ENCODE measurements around the gene UTP18. TPM values are rescaled to one million over a fixed set of nuclear protein-coding genes. Genes with fewer than 3 reads are reported as not detected.

UTP18 gene
- total and polyA plus RNA-seq, 9 of the 15 experiments (the other 6 are each of a cell fraction or from before 2014, with no cell fraction given), result 31.1 to 99.2 (median 66.7) TPM

GRCh38 chr17:51258756-51259563 lies 1.4 kb upstream of the UTP18 start (continued):
- TF ChIP-seq MGA (IDR thresholded peaks at IDR 0.05), result peak; percentile 73
- TF ChIP-seq, protein P1, sequence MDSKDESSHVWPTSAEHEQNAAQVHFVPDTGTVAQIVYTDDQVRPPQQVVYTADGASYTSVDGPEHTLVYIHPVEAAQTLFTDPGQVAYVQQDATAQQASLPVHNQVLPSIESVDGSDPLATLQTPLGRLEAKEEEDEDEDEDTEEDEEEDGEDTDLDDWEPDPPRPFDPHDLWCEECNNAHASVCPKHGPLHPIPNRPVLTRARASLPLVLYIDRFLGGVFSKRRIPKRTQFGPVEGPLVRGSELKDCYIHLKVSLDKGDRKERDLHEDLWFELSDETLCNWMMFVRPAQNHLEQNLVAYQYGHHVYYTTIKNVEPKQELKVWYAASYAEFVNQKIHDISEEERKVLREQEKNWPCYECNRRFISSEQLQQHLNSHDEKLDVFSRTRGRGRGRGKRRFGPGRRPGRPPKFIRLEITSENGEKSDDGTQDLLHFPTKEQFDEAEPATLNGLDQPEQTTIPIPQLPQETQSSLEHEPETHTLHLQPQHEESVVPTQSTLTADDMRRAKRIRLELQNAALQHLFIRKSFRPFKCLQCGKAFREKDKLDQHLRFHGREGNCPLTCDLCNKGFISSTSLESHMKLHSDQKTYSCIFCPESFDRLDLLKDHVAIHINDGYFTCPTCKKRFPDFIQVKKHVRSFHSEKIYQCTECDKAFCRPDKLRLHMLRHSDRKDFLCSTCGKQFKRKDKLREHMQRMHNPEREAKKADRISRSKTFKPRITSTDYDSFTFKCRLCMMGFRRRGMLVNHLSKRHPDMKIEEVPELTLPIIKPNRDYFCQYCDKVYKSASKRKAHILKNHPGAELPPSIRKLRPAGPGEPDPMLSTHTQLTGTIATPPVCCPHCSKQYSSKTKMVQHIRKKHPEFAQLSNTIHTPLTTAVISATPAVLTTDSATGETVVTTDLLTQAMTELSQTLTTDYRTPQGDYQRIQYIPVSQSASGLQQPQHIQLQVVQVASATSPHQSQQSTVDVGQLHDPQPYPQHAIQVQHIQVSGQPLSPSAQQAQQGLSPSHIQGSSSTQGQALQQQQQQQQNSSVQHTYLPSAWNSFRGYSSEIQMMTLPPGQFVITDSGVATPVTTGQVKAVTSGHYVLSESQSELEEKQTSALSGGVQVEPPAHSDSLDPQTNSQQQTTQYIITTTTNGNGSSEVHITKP (IDR thresholded peaks at IDR 0.05; ENCODE audit: partially characterized antibody), result peak; percentile 64
- TF ChIP-seq, protein P2, sequence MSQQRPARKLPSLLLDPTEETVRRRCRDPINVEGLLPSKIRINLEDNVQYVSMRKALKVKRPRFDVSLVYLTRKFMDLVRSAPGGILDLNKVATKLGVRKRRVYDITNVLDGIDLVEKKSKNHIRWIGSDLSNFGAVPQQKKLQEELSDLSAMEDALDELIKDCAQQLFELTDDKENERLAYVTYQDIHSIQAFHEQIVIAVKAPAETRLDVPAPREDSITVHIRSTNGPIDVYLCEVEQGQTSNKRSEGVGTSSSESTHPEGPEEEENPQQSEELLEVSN (IDR thresholded peaks at IDR 0.05; ENCODE audit: borderline replicate concordance in 1 of 2, extremely low read depth in 1 of 2, insufficient read depth in 1 of 2, insufficient read length in 1 of 2, low read depth in 1 of 2, low read length in 1 of 2, poor library complexity in 1 of 2, severe bottlenecking in 1 of 2), result peak in 1 of 2 experiments; percentile 60
- TF ChIP-seq LEF1 (IDR thresholded peaks at IDR 0.05), result peak; percentile 46; the same call in 1 of the 2 replicates
- TF ChIP-seq, protein P3, sequence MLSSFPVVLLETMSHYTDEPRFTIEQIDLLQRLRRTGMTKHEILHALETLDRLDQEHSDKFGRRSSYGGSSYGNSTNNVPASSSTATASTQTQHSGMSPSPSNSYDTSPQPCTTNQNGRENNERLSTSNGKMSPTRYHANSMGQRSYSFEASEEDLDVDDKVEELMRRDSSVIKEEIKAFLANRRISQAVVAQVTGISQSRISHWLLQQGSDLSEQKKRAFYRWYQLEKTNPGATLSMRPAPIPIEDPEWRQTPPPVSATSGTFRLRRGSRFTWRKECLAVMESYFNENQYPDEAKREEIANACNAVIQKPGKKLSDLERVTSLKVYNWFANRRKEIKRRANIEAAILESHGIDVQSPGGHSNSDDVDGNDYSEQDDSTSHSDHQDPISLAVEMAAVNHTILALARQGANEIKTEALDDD (IDR thresholded peaks at IDR 0.05), result 0 out of 2 replicates have a peak, but pooled peaks have one; percentile 31
- no peak for TF ChIP-seq PHF21A (IDR thresholded peaks at IDR 0.05; ENCODE audit: borderline replicate concordance, low read depth)
- TF ChIP-seq ZNF354B (CRISPR knock-in tag; IDR thresholded peaks at IDR 0.05), result no peak
- TF ChIP-seq BCL6 (CRISPR knock-in tag; IDR thresholded peaks at IDR 0.05), result no peak
